HG03196 (cell line): ENCODE results near the gene RHOBTB3.

Experiments used
- ATAC-seq: cut with Tn5 transposase; IDR thresholded peaks from one replicate; pipeline ENCODE4 v1.9.1; 2021; ENCODE audit not compliant: unreplicated experiment

Gene RHOBTB3

GRCh38 chr5:95815155-95815729, 84.1 kb downstream of the RHOBTB3 start:
- no peak for ATAC-seq

GRCh38 chr5:95816341-95816740, 85.2 kb downstream of the RHOBTB3 start:
- no peak for ATAC-seq

- ATAC-seq = no peak
Measured at GRCh38 chr5:95816776-95817175, 85.6 kb downstream of the RHOBTB3 start.

- no peak for ATAC-seq
Measured at GRCh38 chr5:95817430-95817829, 86.3 kb downstream of the RHOBTB3 start.

- ATAC-seq = no peak
Measured at GRCh38 chr5:95818181-95819147, 87.3 kb downstream of the RHOBTB3 start.

GRCh38 chr5:95821110-95822021, 90.2 kb downstream of the RHOBTB3 start:
- ATAC-seq = no peak

- ATAC-seq = peak; percentile 42
Measured at GRCh38 chr5:95822043-95822541, 91.0 kb downstream of the RHOBTB3 start.

- peak; percentile 44 for ATAC-seq
Measured at GRCh38 chr5:95822542-95823181, 91.5 kb downstream of the RHOBTB3 start, which contains the start of gene GLRX. Gene GLRX, minus strand, starts transcription at chr5:95822726. Its CDS starts 64 bp downstream, at chr5:95822662.

GRCh38 chr5:95823218-95823737, 92.1 kb downstream of the RHOBTB3 start:
- no peak for ATAC-seq

GRCh38 chr5:95823738-95824609, 92.8 kb downstream of the RHOBTB3 start:
- peak; percentile 40 for ATAC-seq

- ATAC-seq = no peak
Measured at GRCh38 chr5:95824747-95825146, 93.6 kb downstream of the RHOBTB3 start.

GRCh38 chr5:95825495-95825894, 94.4 kb downstream of the RHOBTB3 start:
- no peak for ATAC-seq

- ATAC-seq = no peak
Measured at GRCh38 chr5:95826949-95827891, 96.1 kb downstream of the RHOBTB3 start.

- no peak for ATAC-seq
Measured at GRCh38 chr5:95827892-95828246, 96.7 kb downstream of the RHOBTB3 start.

GRCh38 chr5:95830226-95830625, 99.1 kb downstream of the RHOBTB3 start:
- ATAC-seq = no peak

- ATAC-seq = no peak
Measured at GRCh38 chr5:95832664-95833063, 101.5 kb downstream of the RHOBTB3 start.

- ATAC-seq = no peak
Measured at GRCh38 chr5:95835682-95836385, 104.7 kb downstream of the RHOBTB3 start.

- ATAC-seq = no peak
Measured at GRCh38 chr5:95836544-95836943, 105.4 kb downstream of the RHOBTB3 start.
